Glutamatergic neuron (in vitro differentiated cells): ENCODE measurements around the gene PECR. TPM values are rescaled to one million over a fixed set of nuclear protein-coding genes. Genes with fewer than 3 reads are reported as not detected.
"Not testable (repeated sequence)": the region's sequence is repeated elsewhere in the genome, so short reads cannot be mapped to it uniquely, and the experiment has no call there.

Experiments used
- DNase-seq: peaks from one replicate; pipeline ENCODE4 v3.0.0; 2022
- H3K27ac Mint-ChIP-seq: one replicate; pipeline ENCODE4 v1.8.0; 2020; ENCODE audit warnings: mild to moderate bottlenecking, mixed read lengths, inconsistent platforms; ENCODE audit not compliant: unreplicated experiment
- H3K27me3 Mint-ChIP-seq: one replicate; pipeline ENCODE4 v1.8.0; 2020; ENCODE audit warnings: mild to moderate bottlenecking, moderate library complexity, mixed read lengths, inconsistent platforms; ENCODE audit not compliant: unreplicated experiment
- H3K36me3 Mint-ChIP-seq: one replicate; pipeline ENCODE4 v1.8.0; 2020; ENCODE audit warnings: mild to moderate bottlenecking, mixed read lengths, inconsistent platforms; ENCODE audit not compliant: unreplicated experiment
- H3K4me1 Mint-ChIP-seq: one replicate; pipeline ENCODE4 v1.8.0; 2020; ENCODE audit warnings: mild to moderate bottlenecking, low read depth, mixed read lengths, inconsistent platforms; ENCODE audit not compliant: unreplicated experiment
- H3K4me3 Mint-ChIP-seq: one replicate; pipeline ENCODE4 v1.8.0; 2020; ENCODE audit warnings: mild to moderate bottlenecking, mixed read lengths, inconsistent platforms; ENCODE audit not compliant: unreplicated experiment
- H3K9me3 Mint-ChIP-seq: one replicate; pipeline ENCODE4 v1.8.0; 2020; ENCODE audit warnings: mild to moderate bottlenecking, moderate library complexity, mixed read lengths, inconsistent platforms; ENCODE audit not compliant: unreplicated experiment
- total RNA-seq: library from RNA; stranded (reverse); fragmentation: NEBNext Ultra II Directional; extraction: Animal tissue kit (Norgen Biotek cat#: 25700); gene quantifications from one replicate; pipeline ENCODE4 v1.2.1, GENCODE V29; 2021; ENCODE audit not compliant: unreplicated experiment
- TF ChIP-seq, protein P1 (sequence below): fragments of 200-600 bp; sonication (generic); IDR thresholded peaks from one replicate; pipeline ENCODE4 v1.5.0; 2021; ENCODE audit not compliant: partially characterized antibody, unreplicated experiment

The PECR gene
- total RNA-seq, 1 donor from 2014 or later = 33.0 TPM

DNA sequence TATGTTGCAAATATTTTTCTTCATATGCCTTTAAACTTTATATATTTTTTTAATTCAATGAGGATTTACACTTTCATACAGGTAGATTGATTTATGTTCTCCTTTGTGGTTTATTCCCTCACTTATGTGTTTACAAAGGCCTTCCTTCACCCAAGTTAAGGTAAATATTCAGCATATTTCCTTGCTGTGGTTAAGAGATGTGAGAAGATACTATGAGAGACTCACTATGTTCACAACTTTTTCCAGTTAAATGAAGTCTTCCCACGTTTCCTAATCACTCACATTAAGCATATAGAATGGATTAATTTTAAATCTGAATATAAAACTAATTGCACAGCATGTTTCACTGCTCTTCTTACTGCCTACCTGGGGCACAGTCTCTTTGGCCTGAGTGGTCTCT lies 597 bp downstream of the PECR start:
- TF ChIP-seq, protein P1, sequence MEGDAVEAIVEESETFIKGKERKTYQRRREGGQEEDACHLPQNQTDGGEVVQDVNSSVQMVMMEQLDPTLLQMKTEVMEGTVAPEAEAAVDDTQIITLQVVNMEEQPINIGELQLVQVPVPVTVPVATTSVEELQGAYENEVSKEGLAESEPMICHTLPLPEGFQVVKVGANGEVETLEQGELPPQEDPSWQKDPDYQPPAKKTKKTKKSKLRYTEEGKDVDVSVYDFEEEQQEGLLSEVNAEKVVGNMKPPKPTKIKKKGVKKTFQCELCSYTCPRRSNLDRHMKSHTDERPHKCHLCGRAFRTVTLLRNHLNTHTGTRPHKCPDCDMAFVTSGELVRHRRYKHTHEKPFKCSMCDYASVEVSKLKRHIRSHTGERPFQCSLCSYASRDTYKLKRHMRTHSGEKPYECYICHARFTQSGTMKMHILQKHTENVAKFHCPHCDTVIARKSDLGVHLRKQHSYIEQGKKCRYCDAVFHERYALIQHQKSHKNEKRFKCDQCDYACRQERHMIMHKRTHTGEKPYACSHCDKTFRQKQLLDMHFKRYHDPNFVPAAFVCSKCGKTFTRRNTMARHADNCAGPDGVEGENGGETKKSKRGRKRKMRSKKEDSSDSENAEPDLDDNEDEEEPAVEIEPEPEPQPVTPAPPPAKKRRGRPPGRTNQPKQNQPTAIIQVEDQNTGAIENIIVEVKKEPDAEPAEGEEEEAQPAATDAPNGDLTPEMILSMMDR = no peak
- peaks cover 21% of the 10 kb centered on the region for H3K27me3 Mint-ChIP-seq
- H3K9me3 Mint-ChIP-seq = peaks cover 29% of the 10 kb centered on the region
- H3K4me1 Mint-ChIP-seq = peaks cover 19% of the 10 kb centered on the region
- peak overlapping the region; percentile 93 for H3K4me3 Mint-ChIP-seq
- H3K36me3 Mint-ChIP-seq = no peaks in the 10 kb centered on the region
- DNase-seq = no peak
- H3K27ac Mint-ChIP-seq = peak overlapping the region; percentile 100

GRCh38 chr2:216080048-216080447 lies 1.6 kb downstream of the PECR start:
- peaks cover 15% of the 10 kb centered on the region for H3K4me1 Mint-ChIP-seq
- H3K4me3 Mint-ChIP-seq, DNase-seq, H3K27ac Mint-ChIP-seq, H3K36me3 Mint-ChIP-seq: not testable (repeated sequence)
- peaks cover 21% of the 10 kb centered on the region for H3K27me3 Mint-ChIP-seq
- peaks cover 29% of the 10 kb centered on the region for H3K9me3 Mint-ChIP-seq

- Mint-ChIP-seq H3K4me3 (no peak overlapping the region), H3K36me3 (no peaks in the 10 kb centered on the region), H3K9me3 (peaks cover 20% of the 10 kb centered on the region), H3K4me1 (peaks cover 8% of the 10 kb centered on the region), H3K27me3 (peaks cover 15% of the 10 kb centered on the region), H3K27ac (no peak overlapping the region)
- DNase-seq = no peak
- TF ChIP-seq, protein P1 = no peak
Measured at GRCh38 chr2:216078776-216079175, 2.8 kb downstream of the PECR start.

GRCh38 chr2:216075510-216076485 lies 5.8 kb downstream of the PECR start:
- Mint-ChIP-seq H3K4me3 (no peak overlapping the region), H3K27ac (no peak overlapping the region), H3K36me3 (no peaks in the 10 kb centered on the region), H3K27me3 (peaks cover 1% of the 10 kb centered on the region), H3K4me1 (peaks cover 18% of the 10 kb centered on the region), H3K9me3 (peaks cover 2% of the 10 kb centered on the region)
- no peak for DNase-seq
- TF ChIP-seq, protein P1 = no peak

- no peak overlapping the region for H3K27ac Mint-ChIP-seq
- H3K27me3 Mint-ChIP-seq = peaks cover 1% of the 10 kb centered on the region
- no peak overlapping the region for H3K4me3 Mint-ChIP-seq
- DNase-seq = no peak
- peaks cover 2% of the 10 kb centered on the region for H3K9me3 Mint-ChIP-seq
- no peaks in the 10 kb centered on the region for H3K36me3 Mint-ChIP-seq
- peaks cover 16% of the 10 kb centered on the region for H3K4me1 Mint-ChIP-seq
- TF ChIP-seq, protein P1 = no peak
Measured at GRCh38 chr2:216074794-216075193, 6.8 kb downstream of the PECR start.
